AG09309 (cell line): Measurements from ENCODE around the gene ATP8B2.
"Not testable (repeated sequence)": the region's sequence is repeated elsewhere in the genome, so short reads cannot be mapped to it uniquely, and the experiment has no call there.

Experiments used
- DNase-seq: peaks from one replicate; pipeline ENCODE4 v3.0.0-alpha.2; 2010; ENCODE audit warnings: low read depth
- H3K4me3 ChIP-seq: 2 replicates; pipeline ENCODE4 v1.5.1; 2011; ENCODE audit warnings: mild to moderate bottlenecking, low read depth, low read length, moderate library complexity; ENCODE audit not compliant: control insufficient read depth
- CTCF ChIP-seq: IDR thresholded peaks from 2 replicates; pipeline ENCODE4 v1.5.1; 2011; ENCODE audit warnings: mild to moderate bottlenecking, low read depth, low read length, inconsistent platforms; ENCODE audit not compliant: insufficient read depth, control insufficient read depth; ENCODE audit errors: missing control alignments

ATP8B2 gene

GRCh38 chr1:154316704-154317103 lies 8.6 kb upstream of the ATP8B2 start:
- no peak overlapping the region for H3K4me3 ChIP-seq
- DNase-seq: no peak
- no peak for TF ChIP-seq CTCF

- no peak overlapping the region for H3K4me3 ChIP-seq
- no peak for TF ChIP-seq CTCF
- no peak for DNase-seq
These were observed 6.9 kb upstream of the ATP8B2 start for GRCh38 chr1:154318386-154318785.

GRCh38 chr1:154320882-154321608 lies 4.3 kb upstream of the ATP8B2 start, which contains the start of gene AQP10:
TSS of gene AQP10 (plus strand) at chr1:154321093. CDS start at chr1:154321156, 63 bp downstream.
- H3K4me3 ChIP-seq: no peak within 1 kb of the TSS
- TF ChIP-seq CTCF: no peak
- no peak for DNase-seq

GRCh38 chr1:154321609-154321934 lies 3.8 kb upstream of the ATP8B2 start:
- not testable (repeated sequence) for DNase-seq, H3K4me3 ChIP-seq

GRCh38 chr1:154323493-154323892 lies 1.8 kb upstream of the ATP8B2 start:
- no peak overlapping the region for H3K4me3 ChIP-seq
- TF ChIP-seq CTCF: no peak
- no peak for DNase-seq

GRCh38 chr1:154324241-154324640 lies 1.1 kb upstream of the ATP8B2 start:
- no peak for DNase-seq
- TF ChIP-seq CTCF: no peak
- no peak overlapping the region for H3K4me3 ChIP-seq

- peak overlapping the region; percentile 96 for H3K4me3 ChIP-seq
- TF ChIP-seq CTCF: peak; percentile 85
- peak; percentile 76 for DNase-seq
These were observed 539 bp downstream of the ATP8B2 start for GRCh38 chr1:154325583-154326545.
